Activated CD8-positive, alpha-beta memory T cell treated with anti-CD3 and anti-CD28 coated beads, Interleukin-2, amount 50 U/mL, for 1 hour (primary cell): ENCODE results near the gene DLG5.
"Not testable (repeated sequence)": the region's sequence is repeated elsewhere in the genome, so short reads cannot be mapped to it uniquely, and the experiment has no call there.

Source experiments
- DNase-seq: peaks from one replicate; pipeline ENCODE4 v3.0.0-alpha.2; 2020; ENCODE audit errors: extremely low read depth

DLG5 gene

DNA sequence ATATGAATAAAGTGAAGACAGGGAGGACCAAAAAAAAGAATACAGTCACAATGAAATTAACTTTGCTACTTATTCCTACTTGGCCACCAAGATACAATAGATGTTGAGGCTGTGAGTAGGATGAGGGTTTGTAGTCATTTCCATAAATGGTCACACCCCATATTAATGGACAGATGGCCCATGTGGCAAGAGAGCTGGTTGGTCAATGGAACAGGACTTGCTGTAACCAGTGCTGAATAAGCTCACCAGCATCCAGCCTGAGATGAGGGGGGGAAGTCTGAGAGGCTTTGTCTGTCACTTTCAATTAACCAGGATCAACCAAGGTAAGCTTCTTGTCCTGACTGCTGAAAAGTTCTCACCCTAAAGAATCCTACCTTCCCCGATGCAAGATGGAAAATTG lies 158.5 kb downstream of the DLG5 start:
- no peak for DNase-seq

DNA sequence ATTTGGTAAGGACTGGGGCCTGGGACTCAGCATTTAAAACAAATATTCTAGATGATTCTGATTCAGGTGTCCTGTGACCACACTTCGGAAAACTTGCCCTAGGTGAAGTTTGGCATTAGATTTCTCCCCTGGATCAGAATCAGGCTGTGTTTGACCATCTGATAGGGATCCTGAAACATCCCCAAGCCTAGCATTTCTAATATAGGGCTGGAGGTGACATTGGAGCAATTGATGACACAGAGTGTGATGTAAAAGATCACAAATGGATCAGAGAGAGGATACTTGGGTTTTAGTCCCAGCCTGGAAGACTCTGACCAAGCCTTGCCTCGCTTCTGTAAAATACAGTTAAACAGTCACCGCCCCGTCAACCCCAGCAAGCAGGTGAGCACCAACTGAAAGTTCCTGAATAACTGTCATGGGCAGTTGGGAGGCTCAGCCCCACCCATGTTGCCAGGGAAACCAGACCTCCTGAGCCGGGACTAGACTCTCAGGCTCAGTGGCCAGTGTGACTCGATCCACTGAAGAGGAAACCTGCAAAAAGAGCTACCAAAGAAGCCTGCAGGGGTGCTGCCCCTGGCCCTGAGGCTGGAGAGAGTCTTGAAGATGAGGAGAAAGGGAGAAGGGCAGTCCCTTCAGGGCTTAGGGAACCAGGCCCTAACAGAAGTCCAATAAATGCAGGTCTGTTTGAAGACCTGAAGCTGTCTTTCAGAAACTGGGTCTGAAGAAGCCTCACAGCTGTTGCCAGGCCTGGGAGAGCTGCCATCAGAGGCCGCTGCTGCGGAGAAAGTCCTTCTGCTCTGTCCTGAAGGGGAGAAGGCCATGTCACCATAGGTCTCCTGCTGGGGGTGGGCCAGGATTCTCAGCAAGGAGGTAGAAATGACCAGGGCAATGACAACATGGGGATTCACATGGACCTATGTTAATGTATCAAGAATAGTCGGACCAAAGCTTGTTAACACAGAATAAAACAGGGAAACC lies 162.8 kb downstream of the DLG5 start:
- no peak for DNase-seq

DNA sequence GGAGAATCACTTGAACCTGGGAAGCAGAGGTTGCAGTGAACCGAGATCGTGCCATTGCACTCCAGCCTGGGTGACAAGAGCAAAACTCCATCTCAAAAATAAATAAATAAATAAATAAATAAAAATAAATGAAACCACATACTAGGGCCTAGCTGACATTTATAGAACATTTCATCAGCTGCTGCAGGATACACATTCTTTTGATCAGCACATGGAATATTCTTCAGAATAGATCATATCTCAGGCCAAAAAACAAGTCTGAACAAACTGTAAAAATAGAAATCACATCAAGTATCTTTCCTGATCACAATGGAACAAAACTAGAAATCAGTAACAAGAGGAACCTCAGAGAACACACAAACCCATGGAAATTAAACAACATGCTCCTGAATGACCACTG lies 168.1 kb downstream of the DLG5 start:
- not testable (repeated sequence) for DNase-seq

DNA sequence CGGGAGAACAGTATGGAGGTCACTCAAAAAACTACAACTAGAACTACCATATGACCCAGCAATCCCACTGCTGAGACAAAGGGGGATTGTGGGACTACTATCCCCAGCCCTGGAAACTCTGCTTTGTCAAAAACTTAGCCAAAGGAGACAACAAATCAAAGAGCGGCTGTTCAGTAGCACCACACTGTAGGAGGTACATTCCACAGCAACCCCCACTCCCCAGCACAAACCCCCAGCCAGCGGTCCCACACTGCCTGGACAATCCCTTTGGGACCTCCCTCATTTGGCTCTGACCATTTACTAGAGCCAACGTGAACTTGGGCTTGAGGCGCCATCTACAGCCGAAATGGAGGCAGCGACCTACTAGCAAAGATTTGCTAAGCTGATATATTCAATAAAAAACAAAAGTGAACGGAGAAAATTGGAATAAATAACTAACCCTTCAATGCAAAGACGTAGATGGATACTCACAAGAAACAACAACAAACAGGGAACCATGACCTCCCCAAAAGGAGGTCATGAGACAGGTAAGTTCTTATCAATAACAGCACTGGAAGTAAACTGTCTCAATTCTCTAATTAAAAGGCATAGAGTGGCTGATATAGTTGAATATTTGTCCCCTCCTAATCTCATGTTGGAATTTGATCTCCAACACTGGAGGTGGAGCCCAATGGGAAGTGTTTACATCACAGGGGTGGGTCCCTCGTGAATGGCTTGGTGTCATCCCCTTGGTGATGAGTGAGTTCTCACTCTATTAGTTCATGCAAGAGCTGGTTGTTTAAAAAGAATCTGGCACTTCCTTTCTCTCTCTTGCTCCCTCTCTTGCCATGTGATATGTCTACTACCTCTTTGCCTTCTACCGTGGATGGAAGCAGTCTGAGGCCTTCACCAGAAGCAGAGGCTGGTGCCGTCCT lies 170.0 kb downstream of the DLG5 start:
- DNase-seq = no peak

DNA sequence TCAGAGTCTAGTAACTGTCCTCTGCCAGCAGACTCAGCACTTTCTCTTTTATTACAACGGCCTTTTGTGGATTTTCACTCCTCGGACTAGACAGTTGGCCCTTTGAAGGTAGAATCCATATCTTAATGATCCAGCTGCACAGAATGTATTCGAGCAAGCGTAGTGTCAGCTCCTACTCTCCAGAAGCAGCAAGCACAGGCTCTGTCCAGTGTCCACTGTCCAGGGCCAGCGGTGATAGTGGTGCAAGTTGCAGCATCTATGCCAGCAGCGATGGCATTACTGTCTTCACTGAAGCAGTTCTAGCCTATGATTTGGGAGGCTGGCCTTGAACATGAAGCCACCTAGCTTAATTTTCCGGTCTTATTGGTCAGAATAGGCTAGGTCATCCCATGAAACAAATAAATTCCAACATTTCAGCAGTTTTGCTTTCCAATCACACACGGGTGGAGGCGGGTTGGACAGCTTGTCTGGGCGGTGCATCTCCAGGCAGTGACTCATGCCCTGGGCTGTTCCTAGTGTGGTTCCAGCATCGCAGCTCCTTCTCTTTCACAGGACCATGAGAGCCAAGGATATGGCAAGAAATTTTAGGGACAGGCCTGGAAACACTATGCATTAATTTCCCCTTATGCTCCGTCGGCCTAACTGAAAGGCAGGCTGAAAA lies 180.4 kb downstream of the DLG5 start:
- no peak for DNase-seq

DNA sequence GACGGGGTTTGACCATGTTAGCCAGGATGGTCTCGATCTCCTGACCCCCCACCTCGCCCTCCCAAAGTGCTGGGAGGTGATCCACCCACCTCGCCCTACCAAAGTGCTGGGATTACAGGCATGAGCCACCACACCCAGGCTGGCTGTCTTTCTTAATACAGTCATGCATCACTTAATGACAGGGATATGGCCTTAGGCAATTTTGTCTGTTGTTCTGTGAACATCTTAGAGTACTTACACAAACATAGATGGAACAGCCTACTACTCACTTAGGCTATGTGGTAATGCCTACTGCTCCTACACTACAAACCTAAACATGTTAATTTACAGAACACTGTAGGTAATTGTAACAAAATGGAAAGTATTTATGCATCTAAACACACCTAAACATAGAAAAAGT lies 182.3 kb downstream of the DLG5 start:
- DNase-seq = no peak

DNA sequence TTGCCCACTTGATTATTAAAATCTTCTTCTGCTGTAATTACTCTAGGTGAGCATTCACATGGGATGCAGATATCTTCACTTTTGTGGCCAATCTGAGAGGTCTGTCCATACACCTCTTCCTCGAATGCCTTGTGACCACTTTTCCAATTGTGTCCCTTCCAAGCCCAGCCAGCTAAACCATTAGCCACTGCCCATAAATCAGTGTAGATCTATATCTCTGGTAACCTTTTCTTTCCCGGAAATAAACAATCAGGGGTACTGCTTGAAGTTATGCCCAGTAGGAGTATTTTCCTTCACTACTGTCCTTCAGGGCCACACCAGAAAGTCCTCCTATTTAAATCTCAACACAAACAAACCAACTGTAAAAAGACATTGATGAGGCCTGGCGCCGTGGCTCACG lies 184.4 kb downstream of the DLG5 start:
- no peak for DNase-seq

DNA sequence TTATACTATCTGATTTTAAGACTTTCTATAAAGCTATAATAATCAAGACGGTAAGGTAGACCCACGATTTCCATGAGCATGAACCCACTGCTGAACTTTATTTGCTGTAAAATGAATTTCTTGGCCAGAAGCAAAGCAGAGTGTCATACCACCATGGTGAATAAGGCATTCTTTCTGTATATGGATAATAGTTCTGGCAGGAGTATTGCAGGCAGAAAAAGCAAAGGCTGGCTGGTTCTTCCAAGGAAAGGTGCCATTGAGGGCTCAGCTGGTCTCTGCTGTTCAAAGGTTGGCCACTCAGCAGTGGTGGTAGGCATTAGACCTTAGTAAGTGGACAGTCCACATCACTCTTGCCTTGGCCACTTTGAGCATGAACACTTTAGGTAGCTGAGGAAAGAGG lies 184.8 kb downstream of the DLG5 start:
- no peak for DNase-seq
